Measurements from ENCODE around the gene POLR1E. TPM values are rescaled to one million over a fixed set of nuclear protein-coding genes. Genes with fewer than 3 reads are reported as not detected.

The POLR1E gene
- total RNA-seq, 2 donors from 2014 or later: 15.0 to 29.7 TPM

GRCh38 chr9:37438359-37438758 is 47.4 kb upstream of the POLR1E start:
- Histone ChIP-seq H3K36me3 (peaks cover 43% of the 10 kb centered on the region), H3K27ac (no peak overlapping the region), H3K4me3 (no peak overlapping the region), H3K4me1 (ENCODE audit: control insufficient read depth in 1 of 2, low read depth in 2 of 2) (peaks cover 0 to 9% of the 10 kb centered on the region in 2 donors), H3K9me3 (no peaks in the 10 kb centered on the region), H3K27me3 (replicated peaks; ENCODE audit: insufficient read depth) (no peaks in the 10 kb centered on the region)
- ATAC-seq (ENCODE audit: insufficient number of reproducible peaks, low FRiP score, low read depth): no peak
- no peak for DNase-seq (ENCODE audit: low spot score)
- TF ChIP-seq, protein P1, sequence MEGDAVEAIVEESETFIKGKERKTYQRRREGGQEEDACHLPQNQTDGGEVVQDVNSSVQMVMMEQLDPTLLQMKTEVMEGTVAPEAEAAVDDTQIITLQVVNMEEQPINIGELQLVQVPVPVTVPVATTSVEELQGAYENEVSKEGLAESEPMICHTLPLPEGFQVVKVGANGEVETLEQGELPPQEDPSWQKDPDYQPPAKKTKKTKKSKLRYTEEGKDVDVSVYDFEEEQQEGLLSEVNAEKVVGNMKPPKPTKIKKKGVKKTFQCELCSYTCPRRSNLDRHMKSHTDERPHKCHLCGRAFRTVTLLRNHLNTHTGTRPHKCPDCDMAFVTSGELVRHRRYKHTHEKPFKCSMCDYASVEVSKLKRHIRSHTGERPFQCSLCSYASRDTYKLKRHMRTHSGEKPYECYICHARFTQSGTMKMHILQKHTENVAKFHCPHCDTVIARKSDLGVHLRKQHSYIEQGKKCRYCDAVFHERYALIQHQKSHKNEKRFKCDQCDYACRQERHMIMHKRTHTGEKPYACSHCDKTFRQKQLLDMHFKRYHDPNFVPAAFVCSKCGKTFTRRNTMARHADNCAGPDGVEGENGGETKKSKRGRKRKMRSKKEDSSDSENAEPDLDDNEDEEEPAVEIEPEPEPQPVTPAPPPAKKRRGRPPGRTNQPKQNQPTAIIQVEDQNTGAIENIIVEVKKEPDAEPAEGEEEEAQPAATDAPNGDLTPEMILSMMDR (IDR thresholded peaks at IDR 0.05): no peak

- no peak overlapping the region for H3K4me3 ChIP-seq
- H3K27ac ChIP-seq: no peak overlapping the region
- peaks cover 0 to 3% of the 10 kb centered on the region in 2 donors for H3K4me1 ChIP-seq (ENCODE audit: control insufficient read depth in 1 of 2, low read depth in 2 of 2)
- H3K36me3 ChIP-seq: peaks cover 39% of the 10 kb centered on the region
- DNase-seq (ENCODE audit: low spot score): no peak
- H3K9me3 ChIP-seq: no peaks in the 10 kb centered on the region
- H3K27me3 ChIP-seq (replicated peaks; ENCODE audit: insufficient read depth): no peaks in the 10 kb centered on the region
- TF ChIP-seq, protein P1 (IDR thresholded peaks at IDR 0.05): no peak
- ATAC-seq (ENCODE audit: insufficient number of reproducible peaks, low FRiP score, low read depth): no peak
Measured at GRCh38 chr9:37441776-37442370, 43.9 kb upstream of the POLR1E start.

DNA sequence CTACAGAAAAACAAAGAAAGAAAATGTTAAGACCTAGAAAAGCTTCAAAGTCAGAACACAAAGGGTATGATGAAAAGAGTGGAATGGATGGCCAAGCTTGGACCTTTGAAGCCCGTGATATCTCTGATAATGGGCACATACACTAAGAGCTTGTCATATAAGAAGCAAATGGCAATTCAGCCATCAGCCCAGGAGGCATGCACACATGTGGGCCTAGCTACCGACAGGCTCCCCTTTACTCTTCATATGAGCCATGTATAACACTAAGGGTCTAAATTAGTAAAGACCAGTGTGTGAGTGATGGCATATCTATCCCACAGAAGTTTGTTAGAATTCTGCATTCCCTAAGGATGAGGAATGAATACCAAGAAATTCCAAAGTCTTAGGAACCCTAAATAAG is 43.2 kb upstream of the POLR1E start:
- TF ChIP-seq, protein P1 (IDR thresholded peaks at IDR 0.05): no peak
- peaks cover 32% of the 10 kb centered on the region for H3K36me3 ChIP-seq

DNA sequence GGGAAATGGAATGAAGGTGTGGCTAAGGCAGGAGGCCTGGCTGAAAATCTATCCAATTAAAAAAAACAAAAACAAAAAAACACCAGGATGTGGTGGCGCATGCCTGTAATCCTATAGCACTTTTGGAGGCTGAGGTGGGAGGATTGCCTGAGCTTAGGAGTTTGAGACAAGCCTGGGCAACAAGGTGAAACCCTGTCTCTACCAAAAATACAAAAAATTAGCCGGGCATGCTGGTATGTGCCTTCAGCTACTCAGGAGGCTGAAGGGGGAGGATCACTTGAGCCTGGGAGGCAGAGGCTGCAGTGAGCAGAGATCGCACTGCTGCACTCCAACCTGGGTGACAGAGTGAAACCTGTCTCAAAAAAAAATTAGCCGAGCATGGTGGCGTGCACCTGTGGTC is 42.2 kb upstream of the POLR1E start:
- DNase-seq (ENCODE audit: low spot score) (no peak), ATAC-seq (ENCODE audit: insufficient number of reproducible peaks, low FRiP score, low read depth) (no peak)
- Histone ChIP-seq H3K27me3 (replicated peaks; ENCODE audit: insufficient read depth) (no peaks in the 10 kb centered on the region), H3K9me3 (no peaks in the 10 kb centered on the region), H3K4me1 (ENCODE audit: control insufficient read depth in 1 of 2, low read depth in 2 of 2) (peaks cover 0 to 3% of the 10 kb centered on the region in 2 donors), H3K27ac (no peak overlapping the region), H3K36me3 (peaks cover 29% of the 10 kb centered on the region), H3K4me3 (no peak overlapping the region)
- TF ChIP-seq, protein P1 (IDR thresholded peaks at IDR 0.05): no peak

More for the DNA sequence above, 43.2 kb upstream of the POLR1E start:
- Histone ChIP-seq H3K27me3 (replicated peaks; ENCODE audit: insufficient read depth) (no peaks in the 10 kb centered on the region), H3K9me3 (no peaks in the 10 kb centered on the region), H3K27ac (no peak overlapping the region), H3K4me3 (no peak overlapping the region), H3K4me1 (ENCODE audit: control insufficient read depth in 1 of 2, low read depth in 2 of 2) (peaks cover 0 to 3% of the 10 kb centered on the region in 2 donors)
- DNase-seq (ENCODE audit: low spot score) (no peak), ATAC-seq (ENCODE audit: insufficient number of reproducible peaks, low FRiP score, low read depth) (no peak)

GRCh38 chr9:37444890-37445289 is 40.9 kb upstream of the POLR1E start:
- no peak for ATAC-seq (ENCODE audit: insufficient number of reproducible peaks, low FRiP score, low read depth)
- no peak for DNase-seq (ENCODE audit: low spot score)
- H3K4me3 ChIP-seq: no peak overlapping the region
- peaks cover 25% of the 10 kb centered on the region for H3K36me3 ChIP-seq
- TF ChIP-seq, protein P1 (IDR thresholded peaks at IDR 0.05): no peak
- H3K9me3 ChIP-seq: no peaks in the 10 kb centered on the region
- H3K4me1 ChIP-seq (ENCODE audit: control insufficient read depth in 1 of 2, low read depth in 2 of 2): peaks cover 0 to 3% of the 10 kb centered on the region in 2 donors
- no peaks in the 10 kb centered on the region for H3K27me3 ChIP-seq (replicated peaks; ENCODE audit: insufficient read depth)
- no peak overlapping the region for H3K27ac ChIP-seq
